Measurements from ENCODE around the gene GALK2.
"Not testable (repeated sequence)": the region's sequence is repeated elsewhere in the genome, so short reads cannot be mapped to it uniquely, and the experiment has no call there.

The GALK2 gene

GRCh38 chr15:49330166-49330565 lies 160.1 kb downstream of the GALK2 start:
- DNase-seq = no peak

DNA sequence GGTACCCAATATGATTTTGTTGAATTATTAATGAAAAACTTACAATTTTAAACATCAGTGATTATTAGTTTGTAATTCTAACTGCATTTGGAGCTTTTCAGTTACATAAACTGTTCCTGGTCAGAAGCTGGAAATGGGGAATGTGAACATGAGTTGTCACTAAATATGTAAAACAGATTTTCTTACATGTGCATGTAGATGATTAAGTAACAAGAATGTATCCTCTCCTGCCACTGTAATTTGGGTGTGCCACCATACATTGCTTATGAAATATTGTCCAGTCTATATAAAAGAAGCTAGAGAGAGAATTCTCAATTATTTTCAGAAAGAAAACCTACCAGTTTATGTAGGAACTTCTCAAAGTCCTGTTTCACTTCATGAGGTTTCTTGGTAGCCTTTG lies 161.4 kb downstream of the GALK2 start:
- DNase-seq = no peak

DNA sequence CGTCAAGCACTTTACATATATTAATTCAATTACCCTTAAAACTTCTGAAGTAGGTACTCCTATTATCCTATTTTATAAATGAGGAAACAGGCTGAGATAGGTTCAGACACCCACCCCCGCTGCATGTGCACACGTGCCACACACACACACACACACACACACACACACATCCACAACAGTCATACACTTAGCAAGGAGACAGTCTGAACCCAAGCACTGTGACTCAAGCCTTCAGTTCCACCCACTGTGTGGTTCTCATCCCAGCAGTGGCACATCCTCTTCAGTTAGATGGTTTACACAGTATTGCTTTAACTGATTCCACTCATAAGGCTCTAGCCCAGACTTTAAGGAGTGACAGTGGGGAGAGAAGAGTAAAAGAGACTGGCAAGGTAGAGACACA lies 161.9 kb downstream of the GALK2 start:
- DNase-seq = peak in 1 of 51 donors; percentile 34

DNA sequence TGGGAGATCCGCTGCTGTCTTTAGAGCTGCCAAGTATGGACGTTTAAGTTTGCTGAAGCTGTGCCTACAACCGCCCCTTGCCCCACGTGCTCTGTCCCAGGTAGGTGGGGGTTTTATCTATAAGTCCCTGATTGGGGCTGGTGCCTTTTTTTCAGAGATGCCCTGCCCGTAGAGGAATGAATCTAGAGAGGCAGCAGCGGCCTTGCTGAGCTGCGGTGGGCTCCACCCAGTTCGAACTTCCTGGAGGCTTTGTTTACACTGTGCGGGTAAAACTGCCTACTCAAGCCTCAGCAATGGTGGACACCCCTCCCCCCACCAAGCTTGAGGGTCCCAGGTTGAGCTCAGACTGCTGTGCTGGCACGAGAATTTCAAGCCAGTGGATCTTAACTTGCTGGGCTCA lies 169.6 kb downstream of the GALK2 start:
- DNase-seq = no peak

DNA sequence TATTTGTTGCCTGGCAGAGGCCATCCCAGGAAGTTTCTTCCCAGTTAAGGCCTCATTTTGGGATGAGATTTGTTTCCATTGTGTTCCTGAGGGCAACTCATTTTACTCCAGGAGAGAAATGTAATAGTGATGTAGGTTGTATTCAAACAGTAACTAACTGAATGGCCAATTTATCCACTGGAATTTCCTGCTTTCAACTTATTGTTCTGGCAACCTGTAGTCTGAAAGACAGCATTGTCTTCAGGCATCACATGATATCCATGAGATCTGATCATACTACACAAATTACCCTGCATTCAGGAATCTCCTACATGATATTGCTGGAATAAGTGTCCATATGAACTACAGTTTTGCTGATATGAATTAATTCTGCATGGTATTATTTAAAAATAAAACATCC lies 173.5 kb downstream of the GALK2 start:
- DNase-seq = no peak

- not testable (repeated sequence) for DNase-seq
These were observed 184.4 kb downstream of the GALK2 start for GRCh38 chr15:49354439-49354838.

DNA sequence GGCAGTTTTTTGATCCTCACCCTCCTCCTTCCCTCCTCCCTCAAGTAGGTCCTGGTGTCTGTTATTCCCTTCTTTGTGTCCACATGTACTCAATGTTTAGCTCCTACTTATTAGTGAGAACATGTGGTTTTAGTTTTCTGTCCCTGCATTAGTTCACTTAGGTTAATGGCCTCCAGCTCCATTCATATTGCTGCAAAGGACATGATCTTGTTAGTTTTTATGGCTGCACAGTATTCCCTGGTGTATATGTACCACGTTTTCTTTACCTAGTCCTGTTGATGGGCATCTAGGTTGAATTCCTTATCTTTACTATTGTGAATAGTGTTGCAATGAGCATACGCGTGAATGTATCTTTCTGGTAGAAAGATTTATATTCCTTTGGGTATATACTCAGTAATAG lies 191.3 kb downstream of the GALK2 start:
- no peak for DNase-seq

DNA sequence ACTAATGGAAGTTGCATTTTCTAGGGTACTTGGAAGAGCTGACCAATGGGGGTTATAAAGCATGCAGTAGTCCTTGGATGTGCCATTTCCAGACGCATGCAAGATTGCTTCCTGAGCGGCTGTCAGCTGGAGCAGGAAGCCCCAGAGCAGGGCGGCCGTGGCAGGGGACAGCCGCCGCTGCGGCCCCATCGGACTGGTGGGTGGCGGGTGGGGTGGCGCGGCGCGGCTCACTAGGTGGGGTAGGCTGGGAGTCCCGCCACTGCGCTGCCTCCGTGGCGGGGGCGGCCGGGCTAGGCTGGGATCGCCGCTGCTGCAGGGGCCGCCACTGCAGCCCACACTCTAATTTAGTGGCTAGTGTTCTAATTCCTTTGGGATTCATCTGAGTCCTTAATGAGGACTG lies 196.4 kb downstream of the GALK2 start:
- no peak for DNase-seq

DNA sequence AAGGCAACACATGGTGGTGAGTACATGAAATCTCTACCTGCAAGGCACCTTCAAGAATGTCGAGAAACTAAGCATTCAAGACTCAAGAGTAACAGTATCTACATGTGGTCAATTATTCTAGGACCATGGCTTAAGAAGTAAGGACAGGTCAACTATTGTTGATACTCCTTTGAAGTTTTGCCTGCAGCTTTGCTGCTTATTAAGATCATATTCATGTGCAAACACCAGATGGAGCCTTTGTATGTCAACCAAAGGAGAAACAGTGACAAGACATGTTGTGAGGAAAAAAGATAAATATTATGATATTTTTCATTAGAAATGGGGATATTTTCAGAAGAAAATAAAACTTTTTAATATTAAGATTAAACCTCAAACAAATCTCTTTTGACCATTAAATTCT lies 200.7 kb downstream of the GALK2 start:
- DNase-seq = no peak

DNA sequence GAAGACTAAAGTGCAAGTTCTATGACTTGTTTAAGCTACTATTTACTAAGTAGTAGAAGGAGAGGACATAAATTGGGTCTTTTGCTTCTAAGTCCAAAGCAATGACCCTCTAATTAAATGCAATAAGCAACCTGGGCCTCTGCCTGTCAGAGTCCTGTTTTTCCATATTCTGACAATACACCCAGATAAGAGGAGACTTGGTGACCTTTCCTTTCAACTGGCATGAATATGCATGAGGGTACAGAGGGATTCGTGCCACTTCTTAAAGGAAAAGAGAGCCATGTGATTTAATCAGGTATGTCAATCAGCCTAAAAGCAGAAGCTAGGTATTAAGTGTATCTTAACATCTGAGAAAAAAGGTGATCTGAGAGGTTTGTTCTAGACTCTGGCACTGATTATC lies 202.3 kb downstream of the GALK2 start:
- no peak for DNase-seq

- DNase-seq = no peak
These were observed 209.9 kb downstream of the GALK2 start for GRCh38 chr15:49379996-49380395.

GRCh38 chr15:49380912-49381311 lies 210.9 kb downstream of the GALK2 start:
- no peak for DNase-seq

All from hypothalamus (tissue), 51 donors.